ENCODE results near the gene DET1.
"Not testable (repeated sequence)": the region's sequence is repeated elsewhere in the genome, so short reads cannot be mapped to it uniquely, and the experiment has no call there.

Gene DET1

GRCh38 chr15:88526247-88526879, 20.1 kb downstream of the DET1 start:
- Histone ChIP-seq H3K36me3 (ENCODE audit: control insufficient read depth, low read length) (peaks cover 49% of the 10 kb centered on the region), H3K27me3 (ENCODE audit: control insufficient read depth, low read length) (no peaks in the 10 kb centered on the region), H3K79me2 (ENCODE audit: control insufficient read depth, low read length) (no peaks in the 10 kb centered on the region), H3K4me1 (ENCODE audit: control insufficient read depth, low read length) (no peaks in the 10 kb centered on the region), H3K4me2 (ENCODE audit: low read length) (no peak overlapping the region), H3K4me3 (ENCODE audit: low read length) (no peak overlapping the region), H4K20me1 (ENCODE audit: control insufficient read depth, insufficient read depth, low read depth, low read length) (no peaks in the 10 kb centered on the region), H3K9me2 (replicated peaks; ENCODE audit: control insufficient read depth, low read length) (no peaks in the 10 kb centered on the region), H3K9me3 (ENCODE audit: control insufficient read depth, insufficient read depth, low read length) (no peaks in the 10 kb centered on the region), H3F3A (ENCODE audit: control insufficient read depth, insufficient read depth) (no peaks in the 10 kb centered on the region), H3K27ac (ENCODE audit: low read depth, low read length) (no peak overlapping the region)
- no peak for TF ChIP-seq EZH2phosphoT487 (IDR thresholded peaks at IDR 0.05; ENCODE audit: borderline replicate concordance, low read length)
- TF ChIP-seq, protein P1, sequence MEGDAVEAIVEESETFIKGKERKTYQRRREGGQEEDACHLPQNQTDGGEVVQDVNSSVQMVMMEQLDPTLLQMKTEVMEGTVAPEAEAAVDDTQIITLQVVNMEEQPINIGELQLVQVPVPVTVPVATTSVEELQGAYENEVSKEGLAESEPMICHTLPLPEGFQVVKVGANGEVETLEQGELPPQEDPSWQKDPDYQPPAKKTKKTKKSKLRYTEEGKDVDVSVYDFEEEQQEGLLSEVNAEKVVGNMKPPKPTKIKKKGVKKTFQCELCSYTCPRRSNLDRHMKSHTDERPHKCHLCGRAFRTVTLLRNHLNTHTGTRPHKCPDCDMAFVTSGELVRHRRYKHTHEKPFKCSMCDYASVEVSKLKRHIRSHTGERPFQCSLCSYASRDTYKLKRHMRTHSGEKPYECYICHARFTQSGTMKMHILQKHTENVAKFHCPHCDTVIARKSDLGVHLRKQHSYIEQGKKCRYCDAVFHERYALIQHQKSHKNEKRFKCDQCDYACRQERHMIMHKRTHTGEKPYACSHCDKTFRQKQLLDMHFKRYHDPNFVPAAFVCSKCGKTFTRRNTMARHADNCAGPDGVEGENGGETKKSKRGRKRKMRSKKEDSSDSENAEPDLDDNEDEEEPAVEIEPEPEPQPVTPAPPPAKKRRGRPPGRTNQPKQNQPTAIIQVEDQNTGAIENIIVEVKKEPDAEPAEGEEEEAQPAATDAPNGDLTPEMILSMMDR (IDR thresholded peaks at IDR 0.05; ENCODE audit: low read depth, low read length, poor library complexity, severe bottlenecking), result no peak

DNA sequence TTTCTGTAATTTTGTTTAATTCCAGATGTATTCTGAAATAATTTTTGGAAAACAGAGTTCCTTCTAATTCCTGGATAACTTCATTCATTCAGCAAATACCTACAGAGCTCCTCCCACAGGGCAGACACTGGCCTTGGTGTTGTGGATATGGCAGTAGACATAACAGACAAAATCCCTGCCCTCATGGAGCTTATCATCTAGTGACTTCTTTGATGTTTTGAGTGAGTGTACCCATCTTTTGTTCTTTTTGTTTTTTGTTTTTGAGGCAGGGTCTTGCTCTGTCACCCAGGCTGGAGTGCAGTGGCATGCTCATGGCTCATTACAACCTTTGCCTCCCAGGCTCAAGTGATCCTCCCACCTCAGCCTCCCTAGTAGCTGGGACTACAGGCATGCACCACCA, 21.1 kb downstream of the DET1 start:
- Histone ChIP-seq H3K4me3 (ENCODE audit: low read length) (no peak overlapping the region), H3K4me2 (ENCODE audit: low read length) (no peak overlapping the region), H3K9me3 (ENCODE audit: control insufficient read depth, insufficient read depth, low read length) (no peaks in the 10 kb centered on the region), H4K20me1 (ENCODE audit: control insufficient read depth, insufficient read depth, low read depth, low read length) (no peaks in the 10 kb centered on the region), H3K27ac (ENCODE audit: low read depth, low read length) (no peak overlapping the region), H3K4me1 (ENCODE audit: control insufficient read depth, low read length) (no peaks in the 10 kb centered on the region), H3K79me2 (ENCODE audit: control insufficient read depth, low read length) (no peaks in the 10 kb centered on the region), H3K27me3 (ENCODE audit: control insufficient read depth, low read length) (no peaks in the 10 kb centered on the region), H3F3A (ENCODE audit: control insufficient read depth, insufficient read depth) (no peaks in the 10 kb centered on the region), H3K36me3 (ENCODE audit: control insufficient read depth, low read length) (peaks cover 40% of the 10 kb centered on the region), H3K9me2 (replicated peaks; ENCODE audit: control insufficient read depth, low read length) (no peaks in the 10 kb centered on the region)
- no peak for TF ChIP-seq EZH2phosphoT487 (IDR thresholded peaks at IDR 0.05; ENCODE audit: borderline replicate concordance, low read length)
- TF ChIP-seq, protein P1 (IDR thresholded peaks at IDR 0.05; ENCODE audit: low read depth, low read length, poor library complexity, severe bottlenecking), result no peak

GRCh38 chr15:88524094-88524493, 22.4 kb downstream of the DET1 start:
- H3K4me2 ChIP-seq (ENCODE audit: low read length); H3K79me2 ChIP-seq (ENCODE audit: control insufficient read depth, low read length); H3K9me2 ChIP-seq (replicated peaks; ENCODE audit: control insufficient read depth, low read length); H3K4me3 ChIP-seq (ENCODE audit: low read length); H4K20me1 ChIP-seq (ENCODE audit: control insufficient read depth, insufficient read depth, low read depth, low read length); H3F3A ChIP-seq (ENCODE audit: control insufficient read depth, insufficient read depth); H3K27me3 ChIP-seq (ENCODE audit: control insufficient read depth, low read length); H3K4me1 ChIP-seq (ENCODE audit: control insufficient read depth, low read length); H3K27ac ChIP-seq (ENCODE audit: low read depth, low read length); H3K9me3 ChIP-seq (ENCODE audit: control insufficient read depth, insufficient read depth, low read length): not testable (repeated sequence)
- peaks cover 28% of the 10 kb centered on the region for H3K36me3 ChIP-seq (ENCODE audit: control insufficient read depth, low read length)

- no peaks in the 10 kb centered on the region for H3K79me2 ChIP-seq (ENCODE audit: control insufficient read depth, low read length)
- H3K4me1 ChIP-seq (ENCODE audit: control insufficient read depth, low read length), result no peaks in the 10 kb centered on the region
- no peaks in the 10 kb centered on the region for H3K9me3 ChIP-seq (ENCODE audit: control insufficient read depth, insufficient read depth, low read length)
- no peak overlapping the region for H3K27ac ChIP-seq (ENCODE audit: low read depth, low read length)
- H3K36me3 ChIP-seq (ENCODE audit: control insufficient read depth, low read length), result no peaks in the 10 kb centered on the region
- no peaks in the 10 kb centered on the region for H3K27me3 ChIP-seq (ENCODE audit: control insufficient read depth, low read length)
- TF ChIP-seq EZH2phosphoT487 (IDR thresholded peaks at IDR 0.05; ENCODE audit: borderline replicate concordance, low read length), result no peak
- TF ChIP-seq, protein P1 (IDR thresholded peaks at IDR 0.05; ENCODE audit: low read depth, low read length, poor library complexity, severe bottlenecking), result no peak
- H3K9me2 ChIP-seq (replicated peaks; ENCODE audit: control insufficient read depth, low read length), result no peaks in the 10 kb centered on the region
- H3K4me3 ChIP-seq (ENCODE audit: low read length), result no peak overlapping the region
- H4K20me1 ChIP-seq (ENCODE audit: control insufficient read depth, insufficient read depth, low read depth, low read length), result no peaks in the 10 kb centered on the region
- H3F3A ChIP-seq (ENCODE audit: control insufficient read depth, insufficient read depth), result no peaks in the 10 kb centered on the region
- H3K4me2 ChIP-seq (ENCODE audit: low read length), result no peak overlapping the region
These were observed 27.6 kb downstream of the DET1 start for GRCh38 chr15:88518903-88519302.
